GM23338 (cell line): ENCODE data around the gene IRX1. TPM values are rescaled to one million over a fixed set of nuclear protein-coding genes. Genes with fewer than 3 reads are reported as not detected.

ENCODE experiments used
- ATAC-seq: fragments of 200-7000 bp; cut with Tn5 transposase; 3 replicates; pipeline ENCODE4 v1.9.1; 2020
- DNase-seq: peaks from one replicate; pipeline ENCODE4 v3.0.0-alpha.2; 2015; ENCODE audit warnings: low spot score
- H2AFZ ChIP-seq: fragments of 200-600 bp; sonication (generic); 2 replicates; pipeline ENCODE4 v1.8.0; 2016; ENCODE audit warnings: antibody characterized with exemption, mild to moderate bottlenecking, moderate library complexity
- H3F3A ChIP-seq: fragments of 200-600 bp; sonication (generic); replicated peaks from 2 replicates; pipeline ENCODE4 v1.8.0; 2017; ENCODE audit warnings: antibody characterized with exemption, mixed run types, low read depth
- H3K27ac ChIP-seq: fragments of 200-600 bp; sonication (generic); 2 replicates; pipeline ENCODE4 v1.6.1; 2016; ENCODE audit warnings: low read depth
- H3K27me3 ChIP-seq: fragments of 200-600 bp; sonication (generic); 2 replicates; pipeline ENCODE4 v1.8.0; 2016; ENCODE audit warnings: mild to moderate bottlenecking, mixed run types, moderate library complexity; ENCODE audit not compliant: insufficient read depth
- H3K36me3 ChIP-seq: fragments of 200-600 bp; sonication (generic); 2 replicates; pipeline ENCODE4 v1.8.0; 2016; ENCODE audit warnings: mild to moderate bottlenecking; ENCODE audit not compliant: insufficient read depth
- H3K4me1 ChIP-seq: fragments of 200-600 bp; sonication (generic); 2 replicates; pipeline ENCODE4 v1.8.0; 2016; ENCODE audit warnings: mild to moderate bottlenecking, moderate library complexity; ENCODE audit not compliant: insufficient read depth
- H3K4me2 ChIP-seq: fragments of 200-600 bp; sonication (generic); 2 replicates; pipeline ENCODE4 v1.7.1; 2017; ENCODE audit warnings: mixed run types
- H3K4me3 ChIP-seq: fragments of 200-600 bp; sonication (generic); 2 replicates; pipeline ENCODE4 v1.6.1; 2016; ENCODE audit warnings: mixed run types
- H3K79me2 ChIP-seq: fragments of 200-600 bp; sonication (generic); replicated peaks from 2 replicates; pipeline ENCODE4 v1.8.0; 2017; ENCODE audit warnings: mild to moderate bottlenecking; ENCODE audit not compliant: insufficient read depth
- H3K9me2 ChIP-seq: fragments of 200-600 bp; sonication (generic); 2 replicates; pipeline ENCODE4 v1.8.0; 2017; ENCODE audit not compliant: insufficient read depth
- H4K20me1 ChIP-seq: fragments of 200-600 bp; sonication (generic); replicated peaks from 2 replicates; pipeline ENCODE4 v1.8.0; 2017; ENCODE audit warnings: mild to moderate bottlenecking; ENCODE audit not compliant: insufficient read depth
- H3K27ac Mint-ChIP-seq: 2 replicates; pipeline ENCODE4 v1.8.0; 2020; ENCODE audit warnings: inconsistent platforms, mild to moderate bottlenecking, moderate library complexity, mixed read lengths
- H3K27me3 Mint-ChIP-seq: 3 replicates; pipeline ENCODE4 v1.8.0; 2022; ENCODE audit warnings: low read depth, mild to moderate bottlenecking, moderate library complexity, mixed read lengths, inconsistent platforms; ENCODE audit not compliant: insufficient read depth, poor library complexity
- H3K36me3 Mint-ChIP-seq: 3 replicates; pipeline ENCODE4 v1.8.0; 2021; ENCODE audit warnings: low read depth, mild to moderate bottlenecking, inconsistent platforms, moderate library complexity, mixed read lengths
- H3K4me1 Mint-ChIP-seq: 3 replicates; pipeline ENCODE4 v1.8.0; 2020; ENCODE audit warnings: mild to moderate bottlenecking, inconsistent platforms, mixed read lengths
- H3K4me3 Mint-ChIP-seq: 3 replicates; pipeline ENCODE4 v1.8.0; 2021; ENCODE audit warnings: moderate library complexity, mild to moderate bottlenecking, inconsistent platforms, mixed read lengths
- H3K9me3 Mint-ChIP-seq: 3 replicates; pipeline ENCODE4 v1.8.0; 2020; ENCODE audit warnings: moderate library complexity, mild to moderate bottlenecking, inconsistent platforms, mixed read lengths
- CREB1 ChIP-seq: fragments of 250-450 bp; sonication (Bioruptor Pico); IDR thresholded peaks from 2 replicates; pipeline ENCODE4 v1.5.0; 2020; ENCODE audit warnings: low read depth, mild to moderate bottlenecking, moderate library complexity
- EZH2 ChIP-seq: fragments of 200-600 bp; sonication (generic); IDR thresholded peaks from one replicate; pipeline ENCODE4 v1.8.0; 2017; ENCODE audit warnings: antibody characterized with exemption, mild to moderate bottlenecking, low read depth; ENCODE audit not compliant: unreplicated experiment
- POLR2AphosphoS5 ChIP-seq: IDR thresholded peaks from 2 replicates; pipeline ENCODE4 v1.6.1; 2016; ENCODE audit warnings: antibody characterized with exemption, low read depth
- REST ChIP-seq: IDR thresholded peaks from one replicate; pipeline ENCODE4 v1.6.1; 2018; ENCODE audit warnings: antibody characterized with exemption; ENCODE audit not compliant: unreplicated experiment
- ZNF462 ChIP-seq: fragments of 250-450 bp; sonication (Bioruptor Pico); IDR thresholded peaks from 2 replicates; pipeline ENCODE4 v1.5.0; 2020; ENCODE audit warnings: mild to moderate bottlenecking, moderate library complexity
- polyA plus RNA-seq: library from polyadenylated mRNA; unstranded; fragments of >200 nt; fragmentation: Nextera tagmentation; extraction: Ambion mirVana; gene quantifications from 2 replicates; pipeline ENCODE4 v1.2.1, GENCODE V29; 2016
- total RNA-seq: library from RNA; depleted of rRNA; stranded (reverse); fragments of >200 nt; shearing (Covaris generic); gene quantifications from 2 replicates; pipeline ENCODE4 v1.2.3, GENCODE V29; 2014

IRX1 gene
- total and polyA plus RNA-seq, 2 experiments from 2014 or later = 0.11 to 1.8 TPM

GRCh38 chr5:3650320-3650719 lies 54.7 kb downstream of the IRX1 start:
- Mint-ChIP-seq H3K27me3 (peaks cover 2% of the 10 kb centered on the region), H3K27ac (no peak overlapping the region), H3K4me3 (no peak overlapping the region), H3K9me3 (peaks cover 3% of the 10 kb centered on the region; the same call in 1 of the 3 replicates), H3K4me1 (no peaks in the 10 kb centered on the region), H3K36me3 (no peaks in the 10 kb centered on the region)
- DNase-seq (no peak), ATAC-seq (no peak)
- no peak overlapping the region for H3K4me3 ChIP-seq
- H3K27me3 ChIP-seq = no peaks in the 10 kb centered on the region
- no peak overlapping the region for H2AFZ ChIP-seq
- no peaks in the 10 kb centered on the region for H3K36me3 ChIP-seq
- H3K4me2 ChIP-seq = no peak overlapping the region
- H3K79me2 ChIP-seq = no peaks in the 10 kb centered on the region
- H4K20me1 ChIP-seq = no peaks in the 10 kb centered on the region
- no peak overlapping the region for H3K27ac ChIP-seq
- no peaks in the 10 kb centered on the region for H3K4me1 ChIP-seq
- no peaks in the 10 kb centered on the region for H3F3A ChIP-seq
- peaks cover 3% of the 10 kb centered on the region; the same call in 1 of the 2 replicates for H3K9me2 ChIP-seq
- TF ChIP-seq ZNF462 (CRISPR knock-in tag) (no peak), EZH2 (no peak), POLR2AphosphoS5 (no peak), CREB1 (CRISPR knock-in tag) (no peak), REST (no peak)
